A673 (cell line): ENCODE data around the gene SYNE1.

Experiments used
- EZH2 ChIP-seq: fragments of 200-600 bp; sonication (generic); IDR thresholded peaks from 2 replicates; pipeline ENCODE4 v1.6.1; 2017; ENCODE audit warnings: borderline replicate concordance, low read depth, mild to moderate bottlenecking, mixed read lengths, antibody characterized with exemption, low read length; ENCODE audit not compliant: poor library complexity, severe bottlenecking
- TF ChIP-seq, protein P1 (sequence below): fragments of 300-800, 200-600 bp; sonication (generic); conservative IDR thresholded peaks from 2 replicates; pipeline ENCODE4 v1.5.1; 2017; ENCODE audit warnings: low read depth, mild to moderate bottlenecking, antibody characterized with exemption, low read length, moderate library complexity, mixed read lengths

GRCh38 chr6:152296648-152297376 is 340.4 kb downstream of the SYNE1 start:
- TF ChIP-seq, protein P1, sequence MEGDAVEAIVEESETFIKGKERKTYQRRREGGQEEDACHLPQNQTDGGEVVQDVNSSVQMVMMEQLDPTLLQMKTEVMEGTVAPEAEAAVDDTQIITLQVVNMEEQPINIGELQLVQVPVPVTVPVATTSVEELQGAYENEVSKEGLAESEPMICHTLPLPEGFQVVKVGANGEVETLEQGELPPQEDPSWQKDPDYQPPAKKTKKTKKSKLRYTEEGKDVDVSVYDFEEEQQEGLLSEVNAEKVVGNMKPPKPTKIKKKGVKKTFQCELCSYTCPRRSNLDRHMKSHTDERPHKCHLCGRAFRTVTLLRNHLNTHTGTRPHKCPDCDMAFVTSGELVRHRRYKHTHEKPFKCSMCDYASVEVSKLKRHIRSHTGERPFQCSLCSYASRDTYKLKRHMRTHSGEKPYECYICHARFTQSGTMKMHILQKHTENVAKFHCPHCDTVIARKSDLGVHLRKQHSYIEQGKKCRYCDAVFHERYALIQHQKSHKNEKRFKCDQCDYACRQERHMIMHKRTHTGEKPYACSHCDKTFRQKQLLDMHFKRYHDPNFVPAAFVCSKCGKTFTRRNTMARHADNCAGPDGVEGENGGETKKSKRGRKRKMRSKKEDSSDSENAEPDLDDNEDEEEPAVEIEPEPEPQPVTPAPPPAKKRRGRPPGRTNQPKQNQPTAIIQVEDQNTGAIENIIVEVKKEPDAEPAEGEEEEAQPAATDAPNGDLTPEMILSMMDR = no peak
- no peak for TF ChIP-seq EZH2
